SIG-M5 treated with dmso at 0.1 percent for 504 hours (cell line): ENCODE data around the gene BCORL1.

Experiments
- DNase-seq: peaks from one replicate; lab custom pipeline; 2025; ENCODE audit not compliant: unreplicated experiment; lab: John Stamatoyannopoulos, UW

The BCORL1 gene

DNA sequence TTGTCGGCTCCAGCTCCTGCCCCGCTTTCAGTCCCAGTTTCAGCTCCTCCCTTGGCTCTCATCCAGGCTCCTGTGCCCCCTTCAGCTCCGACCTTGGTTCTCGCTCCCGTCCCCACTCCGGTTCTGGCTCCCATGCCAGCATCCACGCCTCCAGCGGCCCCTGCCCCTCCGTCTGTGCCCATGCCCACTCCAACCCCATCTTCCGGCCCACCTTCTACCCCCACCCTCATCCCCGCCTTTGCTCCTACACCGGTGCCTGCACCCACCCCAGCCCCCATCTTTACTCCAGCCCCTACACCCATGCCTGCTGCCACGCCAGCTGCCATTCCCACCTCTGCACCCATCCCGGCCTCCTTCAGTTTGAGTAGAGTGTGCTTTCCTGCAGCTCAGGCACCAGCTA lies 31.2 kb downstream of the BCORL1 start:
- no peak for DNase-seq

DNA sequence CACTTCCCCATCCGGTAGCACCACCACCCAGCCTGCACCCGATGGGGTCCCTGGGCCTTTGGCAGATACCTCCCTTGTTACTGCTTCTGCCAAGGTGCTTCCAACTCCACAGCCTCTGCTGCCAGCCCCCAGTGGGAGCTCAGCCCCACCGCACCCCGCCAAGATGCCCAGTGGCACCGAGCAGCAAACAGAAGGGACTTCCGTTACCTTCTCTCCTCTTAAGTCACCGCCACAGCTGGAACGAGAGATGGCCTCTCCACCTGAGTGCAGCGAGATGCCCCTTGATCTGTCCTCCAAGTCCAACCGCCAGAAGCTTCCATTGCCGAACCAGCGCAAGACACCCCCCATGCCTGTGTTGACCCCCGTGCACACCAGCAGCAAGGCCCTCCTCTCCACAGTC lies 31.9 kb downstream of the BCORL1 start:
- no peak for DNase-seq

DNA sequence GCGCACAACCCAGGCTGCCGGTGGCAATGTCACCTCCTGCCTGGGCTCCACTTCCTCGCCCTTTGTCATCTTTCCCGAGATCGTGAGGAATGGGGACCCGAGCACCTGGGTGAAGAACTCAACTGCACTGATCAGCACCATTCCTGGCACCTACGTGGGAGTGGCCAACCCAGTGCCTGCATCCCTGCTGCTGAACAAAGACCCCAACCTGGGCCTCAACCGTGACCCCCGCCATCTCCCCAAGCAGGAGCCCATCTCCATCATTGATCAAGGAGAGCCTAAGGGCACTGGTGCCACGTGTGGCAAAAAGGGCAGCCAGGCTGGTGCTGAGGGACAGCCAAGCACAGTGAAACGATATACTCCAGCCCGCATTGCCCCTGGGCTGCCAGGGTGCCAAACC lies 32.3 kb downstream of the BCORL1 start:
- no peak for DNase-seq

DNA sequence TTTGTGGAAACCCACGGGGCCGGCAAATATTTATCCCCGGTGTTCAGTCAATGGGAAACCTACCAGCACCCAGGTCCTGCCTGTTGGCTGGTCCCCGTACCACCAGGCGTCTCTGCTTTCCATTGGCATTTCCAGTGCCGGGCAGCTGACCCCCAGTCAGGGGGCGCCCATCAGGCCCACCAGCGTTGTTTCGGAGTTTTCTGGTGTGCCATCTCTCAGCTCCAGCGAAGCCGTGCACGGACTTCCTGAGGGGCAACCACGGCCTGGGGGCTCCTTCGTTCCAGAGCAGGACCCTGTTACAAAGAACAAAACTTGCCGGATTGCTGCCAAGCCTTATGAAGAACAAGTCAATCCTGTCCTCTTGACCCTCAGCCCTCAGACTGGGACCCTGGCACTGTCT lies 32.7 kb downstream of the BCORL1 start:
- DNase-seq = no peak

DNA sequence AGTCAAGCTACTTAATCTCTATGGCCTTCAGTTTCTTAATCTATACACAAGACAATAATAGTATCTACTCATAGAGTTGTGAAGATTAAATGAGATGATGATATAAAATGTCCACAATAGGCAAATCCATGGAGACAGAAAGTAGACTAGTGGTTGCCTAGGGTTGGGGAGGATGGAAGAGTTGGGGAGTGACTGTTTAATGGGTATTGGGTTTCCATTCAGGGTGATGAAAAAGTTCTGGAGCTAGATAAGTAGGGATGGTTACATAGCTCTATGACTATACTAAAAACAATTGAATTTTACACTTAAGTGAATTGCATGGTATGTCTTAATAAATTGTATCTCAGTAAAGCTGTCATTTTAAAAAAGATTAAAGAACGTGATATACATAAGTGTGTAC lies 35.7 kb downstream of the BCORL1 start:
- DNase-seq = no peak

DNA sequence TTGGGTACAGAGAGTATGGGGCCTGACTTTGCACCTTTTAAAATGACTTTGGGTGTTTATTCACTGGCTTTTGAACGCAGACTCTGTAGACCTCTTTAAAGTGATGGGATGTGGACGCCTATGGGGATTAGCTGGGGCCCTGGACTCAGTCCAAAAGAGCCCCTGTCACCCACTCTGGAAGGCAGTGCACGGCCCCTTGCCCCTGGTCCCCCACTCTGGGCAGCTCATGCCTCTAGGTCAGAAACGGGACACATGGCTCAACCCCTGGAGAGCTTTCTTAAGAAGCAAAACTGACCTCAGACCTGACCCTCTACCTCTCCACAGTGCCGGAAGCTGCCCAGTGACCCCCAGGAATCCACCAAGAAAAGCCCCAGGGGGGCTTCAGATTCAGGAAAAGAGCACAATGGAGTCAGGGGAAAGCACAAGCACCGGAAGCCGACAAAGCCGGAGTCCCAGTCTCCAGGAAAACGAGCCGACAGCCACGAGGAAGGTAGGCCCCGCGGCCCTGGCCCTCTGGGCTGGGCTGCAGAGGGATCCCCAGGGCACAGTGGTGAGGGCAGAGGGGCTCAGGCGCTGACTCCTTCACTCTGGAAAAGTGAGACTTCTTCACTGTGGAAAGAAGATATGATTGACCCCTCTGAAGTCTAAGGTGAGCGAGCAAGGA lies 38.4 kb downstream of the BCORL1 start:
- DNase-seq = no peak

DNA sequence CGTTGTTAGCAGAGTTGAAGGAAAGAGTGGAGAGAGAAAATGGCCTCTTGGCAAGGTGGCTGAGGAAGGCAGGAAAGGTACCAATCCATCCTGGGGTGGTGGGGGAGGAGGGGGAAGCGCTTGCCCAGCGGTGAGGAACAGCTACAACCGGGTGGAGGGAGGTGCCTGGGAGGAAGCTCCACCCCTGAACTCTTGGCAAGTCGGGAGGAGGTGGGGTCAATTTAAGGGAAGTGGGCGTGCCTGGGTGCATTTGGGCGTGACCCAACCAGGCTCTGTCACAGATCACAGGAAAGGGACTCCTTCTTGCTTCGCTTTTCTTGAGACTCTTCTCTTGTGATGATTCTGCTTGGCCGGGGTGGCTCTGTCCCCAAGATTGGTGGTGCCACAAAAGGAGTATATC lies 41.7 kb downstream of the BCORL1 start:
- DNase-seq = peak; percentile 87

DNA sequence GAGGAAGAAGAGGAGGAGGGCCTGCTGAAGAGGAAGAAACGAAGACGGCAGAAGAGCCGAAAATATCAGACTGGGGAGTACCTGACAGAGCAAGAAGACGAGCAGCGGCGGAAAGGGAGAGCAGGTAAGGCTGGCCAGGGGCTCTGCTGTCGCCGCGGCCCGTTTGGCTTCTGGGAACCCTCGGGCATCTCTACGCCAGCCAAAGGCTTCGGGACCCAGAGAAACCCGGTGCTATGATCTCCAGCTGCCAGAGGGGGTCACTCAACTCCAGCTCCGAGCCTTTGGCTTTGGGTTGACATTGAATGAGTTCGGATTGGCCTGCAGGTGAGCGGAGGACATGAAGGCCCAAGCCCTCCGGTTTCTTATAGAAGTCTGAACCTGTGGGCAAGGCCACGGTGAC lies 42.8 kb downstream of the BCORL1 start:
- no peak for DNase-seq

DNA sequence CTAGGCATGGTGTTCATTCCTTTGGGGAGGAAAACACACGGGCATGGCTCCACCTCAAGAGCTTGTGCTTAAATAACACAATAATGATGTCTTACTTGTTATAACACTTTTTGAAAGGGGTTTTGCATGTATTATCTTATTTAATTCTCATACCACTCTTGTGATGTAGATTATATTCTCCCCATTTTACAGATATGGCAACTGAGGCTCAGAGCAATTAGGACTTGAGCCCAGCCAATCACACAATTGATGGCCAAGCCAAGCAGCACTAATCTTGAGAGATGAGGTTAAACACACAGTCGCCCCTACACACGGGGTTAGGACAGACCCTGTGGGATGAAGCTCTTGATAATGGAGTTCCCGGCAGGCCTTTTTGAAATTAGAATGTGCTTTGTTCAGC lies 45.1 kb downstream of the BCORL1 start:
- DNase-seq = no peak

DNA sequence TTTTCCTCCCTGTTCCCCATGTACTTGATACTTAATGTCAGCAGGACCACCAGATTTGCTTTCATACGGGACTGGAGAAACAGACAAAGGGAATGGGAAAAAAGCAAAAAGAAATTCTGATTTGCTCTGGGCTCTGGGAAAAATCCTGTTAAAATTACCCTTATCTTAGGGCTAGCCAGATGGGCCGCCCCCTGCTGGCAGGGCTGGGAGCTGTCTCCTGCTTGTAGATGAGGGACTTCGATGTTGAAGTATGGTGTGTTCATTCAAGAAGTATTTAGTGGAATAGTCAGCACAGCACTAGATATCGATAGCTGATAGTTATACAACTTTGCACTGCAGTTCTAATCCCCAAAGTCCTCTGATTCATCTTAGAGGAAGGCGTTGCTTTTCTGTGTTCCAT lies 45.8 kb downstream of the BCORL1 start:
- DNase-seq = peak; percentile 21

DNA sequence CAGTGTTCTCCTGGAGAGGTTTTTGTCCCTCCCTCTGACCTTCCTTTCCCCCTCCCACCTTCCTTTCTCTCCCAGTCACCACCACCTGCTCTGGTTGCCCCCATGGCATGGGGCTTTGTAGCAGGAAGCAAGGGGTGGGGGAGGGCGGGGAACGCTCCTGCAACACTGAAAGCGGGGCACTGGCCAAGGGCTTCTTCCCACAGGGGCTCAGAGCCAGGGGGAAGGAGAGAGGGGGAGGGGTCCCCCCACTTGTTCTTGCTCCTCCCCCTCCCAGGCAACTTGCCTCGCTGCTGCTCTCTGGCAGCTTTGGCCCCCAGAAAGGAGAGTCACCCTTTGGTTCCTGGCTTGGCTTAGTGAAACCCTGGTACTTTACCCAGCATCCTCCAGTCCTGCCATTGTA lies 48.4 kb downstream of the BCORL1 start:
- DNase-seq = no peak

DNA sequence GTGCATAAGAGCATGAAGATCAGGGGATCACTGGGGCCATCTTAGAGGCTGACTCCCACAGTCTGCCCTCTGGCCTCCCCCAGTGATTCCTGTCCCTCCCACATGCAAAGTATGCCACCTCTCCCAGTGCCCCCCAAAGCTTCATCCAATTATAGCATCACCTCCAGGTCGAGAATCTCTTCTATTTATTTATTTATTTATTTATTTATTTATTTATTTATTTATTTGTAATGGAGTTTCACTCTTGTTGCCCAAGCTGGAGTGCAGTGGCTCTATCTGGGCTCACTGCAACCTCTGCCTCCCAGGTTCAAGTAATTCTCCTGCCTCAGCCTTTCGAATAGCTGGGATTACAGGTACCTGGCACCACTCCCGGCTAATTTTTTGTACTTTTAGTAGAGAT lies 50.1 kb downstream of the BCORL1 start:
- no peak for DNase-seq

DNA sequence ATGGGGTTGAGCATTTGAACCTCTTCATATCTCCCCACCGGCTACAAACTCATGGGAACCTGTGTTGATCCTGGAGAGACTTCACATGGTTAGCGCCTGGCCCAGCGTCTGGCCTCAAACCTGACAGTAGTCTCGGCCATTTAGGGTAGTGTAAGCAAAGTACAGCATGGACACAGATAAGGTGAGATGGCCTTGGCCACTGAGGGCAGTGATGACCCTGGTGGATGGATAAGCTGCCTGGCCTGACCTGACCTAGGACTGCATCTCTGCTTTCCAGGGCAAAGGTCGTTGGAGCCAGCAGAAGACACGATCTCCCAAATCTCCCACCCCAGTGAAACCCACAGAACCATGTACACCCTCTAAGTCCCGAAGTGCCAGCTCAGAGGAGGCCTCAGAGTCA lies 51.7 kb downstream of the BCORL1 start:
- DNase-seq = no peak

DNA sequence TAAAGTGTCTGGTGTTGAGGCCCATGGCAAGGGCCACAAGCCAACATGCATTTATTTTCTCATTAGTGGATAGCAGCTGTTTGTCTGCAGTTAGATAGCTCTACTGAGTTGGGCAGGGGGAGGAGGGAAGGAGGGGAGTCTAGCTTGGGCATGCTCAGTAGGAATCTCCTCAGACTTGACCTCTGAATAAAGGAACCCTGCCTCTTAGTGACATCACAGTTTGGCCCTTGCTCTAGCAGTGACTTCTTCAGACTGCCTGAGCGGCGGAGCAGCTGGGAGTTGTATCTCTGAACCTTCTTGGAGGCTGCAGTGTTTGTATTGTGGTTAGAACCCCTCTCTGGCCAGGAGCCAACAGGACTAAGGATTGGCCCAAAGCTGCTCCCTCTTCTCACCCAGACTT lies 57.4 kb downstream of the BCORL1 start:
- no peak for DNase-seq

DNA sequence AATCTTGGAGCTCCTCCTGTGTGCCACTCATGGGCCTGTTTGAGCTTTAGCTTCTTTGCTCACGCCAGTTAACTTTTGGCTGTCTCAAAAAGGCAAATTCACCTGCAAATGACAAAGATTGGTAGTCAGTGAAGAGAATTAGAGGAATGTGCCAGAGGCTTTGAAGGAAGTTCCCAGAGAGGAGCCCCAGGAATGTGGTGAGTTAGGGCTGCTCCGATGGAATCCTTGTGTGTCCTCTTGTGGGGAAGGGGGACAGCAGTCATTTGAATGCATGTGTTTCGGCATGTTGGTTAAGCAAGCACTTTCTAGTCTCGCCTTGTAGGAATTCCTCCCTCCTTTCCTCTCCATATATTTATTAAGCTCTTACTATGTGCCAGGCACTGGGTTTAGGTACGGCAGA lies 65.0 kb downstream of the BCORL1 start:
- no peak for DNase-seq

DNA sequence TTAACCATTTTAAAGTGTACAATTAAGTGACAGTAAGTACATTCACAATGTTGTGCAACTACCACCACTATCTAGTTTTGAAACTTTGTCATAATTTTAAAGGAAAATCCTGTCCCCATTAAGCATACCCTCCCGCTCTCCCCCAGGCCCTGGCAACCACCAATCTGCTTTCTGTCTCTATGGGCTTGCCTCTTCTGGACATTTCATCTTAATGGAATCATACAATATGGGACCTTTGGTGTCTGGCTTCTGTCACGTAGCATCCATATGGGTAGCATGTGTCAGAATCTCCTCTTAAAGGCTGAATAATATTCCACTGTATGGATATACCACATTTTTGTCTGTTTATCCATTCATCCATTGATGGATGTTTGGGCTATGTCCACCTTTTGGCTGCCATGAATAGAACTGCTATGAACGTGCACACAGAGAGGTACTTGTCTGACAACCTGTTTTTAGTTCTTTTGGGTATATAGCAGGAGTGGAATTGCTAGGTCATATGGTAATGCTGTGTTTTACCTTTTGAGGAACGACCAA lies 66.3 kb downstream of the BCORL1 start:
- no peak for DNase-seq

DNA sequence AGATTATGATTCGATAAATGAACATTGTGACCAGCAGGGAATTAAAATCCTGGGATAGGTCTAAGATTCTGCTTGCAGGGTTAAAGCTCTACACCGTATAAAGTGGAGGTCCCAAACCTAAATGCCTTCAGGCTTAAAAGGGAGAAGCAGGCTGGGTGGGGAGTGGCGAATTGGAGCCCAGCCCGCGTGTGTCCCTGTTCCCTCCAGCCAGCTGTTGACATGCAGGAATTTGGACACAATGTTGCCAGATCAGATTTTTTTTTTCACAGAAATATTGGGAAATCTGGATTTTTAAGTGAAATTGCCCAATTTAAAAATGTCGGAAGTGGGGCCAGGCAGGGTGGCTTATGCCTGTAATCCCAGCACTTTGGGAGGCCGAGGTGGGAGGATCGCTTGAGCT lies 67.4 kb downstream of the BCORL1 start:
- no peak for DNase-seq

DNA sequence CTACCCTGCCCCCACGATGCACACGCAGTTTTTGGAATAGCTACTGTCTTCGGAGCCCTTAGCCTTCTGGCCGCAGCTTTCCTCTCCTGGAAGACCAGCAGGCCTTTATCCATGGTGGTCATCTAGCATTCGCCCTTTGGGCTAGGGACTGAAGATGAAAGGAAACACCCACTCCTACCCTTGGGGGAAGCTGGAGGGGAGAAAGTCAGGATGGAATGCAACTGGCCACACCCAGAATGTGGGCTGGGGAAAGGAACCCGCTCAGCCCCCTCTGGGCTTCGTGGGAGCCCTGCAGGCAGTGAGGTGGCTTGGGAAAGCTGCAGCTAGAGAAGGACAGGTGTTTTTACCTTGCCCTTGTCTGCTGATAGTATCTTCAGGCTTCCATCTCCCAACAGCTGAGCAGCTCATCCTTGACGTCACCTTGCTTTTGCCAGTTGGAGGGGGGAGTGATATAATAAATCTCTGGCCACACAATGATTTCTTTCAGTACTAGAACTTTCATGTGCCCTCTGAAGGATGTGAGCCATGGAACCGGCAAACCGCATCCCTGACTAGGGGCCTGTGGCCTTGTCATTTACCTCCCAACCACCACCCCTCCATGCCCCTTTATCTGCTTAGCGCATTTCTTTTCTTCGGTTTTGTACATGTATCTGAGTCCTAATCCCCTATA lies 68.9 kb downstream of the BCORL1 start:
- no peak for DNase-seq

DNA sequence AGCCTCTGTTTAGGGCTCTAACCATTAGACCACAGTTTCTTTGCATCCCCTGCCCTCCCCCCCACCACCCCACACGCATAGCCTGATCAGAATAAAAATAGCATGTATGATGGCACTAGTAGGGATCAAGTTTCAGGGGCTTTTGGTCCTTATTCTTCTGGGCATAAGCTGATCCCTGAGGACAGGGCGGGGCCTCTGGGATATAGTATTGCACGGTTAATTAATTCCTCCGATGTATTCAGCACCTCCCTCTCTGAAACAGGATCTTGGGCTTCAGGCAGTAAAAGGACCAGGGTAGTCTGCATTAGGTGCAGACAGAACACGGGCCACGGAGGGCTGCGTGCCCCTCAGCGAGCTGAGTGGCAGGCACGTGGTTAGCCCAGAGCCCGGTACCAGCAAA lies 70.8 kb downstream of the BCORL1 start:
- no peak for DNase-seq

DNA sequence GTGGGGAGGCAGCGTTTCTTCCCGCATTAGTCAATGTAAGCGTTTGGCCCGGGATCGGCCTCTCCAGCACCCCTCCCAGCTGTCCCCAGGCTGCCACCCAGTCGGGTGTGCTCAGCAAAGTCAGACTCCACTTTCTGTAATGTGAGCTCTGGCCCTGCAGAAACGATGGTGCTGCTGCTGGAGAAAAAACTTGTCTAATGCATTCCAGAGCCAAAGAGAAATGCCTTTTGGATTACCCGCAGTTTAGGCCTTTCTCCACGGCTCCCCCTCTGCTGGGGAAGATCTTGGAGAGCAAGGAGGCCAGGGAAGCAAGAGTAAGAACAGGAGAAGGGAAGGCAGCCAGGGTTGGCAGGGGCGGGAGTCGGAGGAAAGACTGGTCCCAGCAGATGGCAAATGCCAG lies 72.7 kb downstream of the BCORL1 start:
- DNase-seq = no peak

DNA sequence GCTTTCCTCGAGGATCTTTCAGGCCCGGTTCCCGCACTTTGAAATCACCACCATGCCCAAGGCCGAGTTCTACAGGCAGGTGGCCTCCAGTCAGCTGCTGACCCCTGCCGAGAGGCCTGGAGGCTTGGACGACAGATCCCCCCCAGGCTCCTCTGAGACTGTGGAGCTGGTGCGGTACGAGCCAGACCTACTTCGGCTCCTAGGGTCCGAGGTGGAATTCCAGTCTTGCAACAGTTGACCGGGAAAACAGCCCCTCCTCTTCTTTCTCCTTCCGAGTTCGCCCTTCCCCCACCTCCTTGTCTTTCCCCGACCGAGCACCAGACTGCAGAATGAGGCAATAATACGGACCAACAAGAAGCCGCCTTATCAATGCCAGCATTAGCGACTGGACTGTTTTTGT lies 73.5 kb downstream of the BCORL1 start:
- no peak for DNase-seq

DNA sequence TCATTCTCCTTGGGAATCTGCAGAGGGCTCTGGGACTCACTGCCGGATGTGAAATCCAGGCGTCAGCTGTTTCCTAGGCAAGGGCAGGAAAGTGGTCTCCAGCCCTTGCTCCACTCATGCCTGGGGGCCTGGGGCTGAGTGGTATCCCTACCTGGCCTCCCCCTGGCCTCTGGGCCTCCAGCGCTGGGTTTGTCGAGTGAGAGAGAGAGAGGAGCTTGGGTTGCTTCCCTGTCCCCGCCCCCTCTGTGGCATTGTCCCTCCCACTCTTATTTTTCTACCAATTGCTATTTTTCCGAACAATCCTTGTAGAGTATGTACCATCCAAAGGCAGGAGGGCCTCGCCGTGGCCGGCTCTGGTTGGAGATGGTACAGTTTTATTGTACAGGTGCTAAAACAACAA lies 74.8 kb downstream of the BCORL1 start:
- DNase-seq = no peak

DNA sequence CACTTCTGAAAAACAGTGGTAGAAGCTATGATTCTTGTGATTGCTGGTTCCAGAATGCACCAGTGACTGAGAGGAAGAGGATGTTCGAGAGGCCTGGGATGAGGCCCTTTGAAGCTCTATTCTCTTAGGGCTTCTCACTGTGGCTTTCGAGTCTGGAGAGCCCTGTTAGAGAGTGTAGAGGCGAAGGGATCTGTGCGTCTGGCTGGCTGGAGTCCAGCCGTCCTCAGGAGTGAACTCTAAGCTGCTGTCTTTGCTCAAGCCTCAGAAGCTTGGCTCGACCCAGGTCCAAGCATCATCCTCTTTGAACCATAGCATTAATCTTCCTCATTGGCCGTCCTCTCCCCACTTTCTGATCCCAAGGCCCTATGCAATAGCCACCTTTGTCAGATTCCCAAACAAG lies 76.2 kb downstream of the BCORL1 start:
- DNase-seq = no peak
